Breast epithelium (tissue), 4 donors: ENCODE results near the gene TNNI2. TPM values are rescaled to one million over a fixed set of nuclear protein-coding genes. Genes with fewer than 3 reads are reported as not detected.

Experiments
- DNase-seq, 2 donors: peaks; one replicate each; pipeline ENCODE4 v3.0.0-alpha.2; 2019; ENCODE audit warnings: low spot score in 2 of 2
- H3K27ac ChIP-seq, 2 donors: fragments of 200-600 bp; sonication (generic) in 1 of 2; one replicate each; pipeline ENCODE4 v1.5.1; 2016 to 2019; ENCODE audit warnings: mild to moderate bottlenecking in 1 of 2
- H3K27me3 ChIP-seq, 2 donors: fragments of 200-600 bp; sonication (generic) in 1 of 2; one replicate each; pipeline versions ENCODE4 v1.5.1 to v1.6.0; 2017 to 2019; ENCODE audit warnings: control low read depth in 1 of 2, mild to moderate bottlenecking in 1 of 2
- H3K36me3 ChIP-seq: fragments of 200-600 bp; one replicate; pipeline ENCODE4 v1.5.1; 2019
- H3K4me1 ChIP-seq, 2 donors: fragments of 200-600 bp; sonication (generic); one replicate each; pipeline ENCODE4 v1.5.1; 2016 to 2019; ENCODE audit warnings: control low read depth in 1 of 2
- H3K4me3 ChIP-seq, 3 donors: fragments of 200-600 bp; sonication (generic); 1 replicate in 2 of 3; 2 replicates in 1 of 3; pipeline ENCODE4 v1.5.1; 2016 to 2019; ENCODE audit warnings: mild to moderate bottlenecking in 3 of 3, moderate library complexity in 2 of 3
- H3K9me3 ChIP-seq, 2 donors: fragments of 200-600 bp; sonication (generic) in 1 of 2; one replicate each; pipeline ENCODE4 v1.5.1; 2016 to 2019; ENCODE audit warnings: control low read depth in 1 of 2
- CTCF ChIP-seq, 3 donors: fragments of 450-650 bp; IDR thresholded peaks; one replicate each; pipeline ENCODE4 v1.5.1; 2016 to 2017; ENCODE audit warnings: antibody characterized with exemption in 3 of 3, mild to moderate bottlenecking in 3 of 3, moderate library complexity in 3 of 3
- POLR2A ChIP-seq: fragments of 450-650 bp; IDR thresholded peaks from one replicate; pipeline ENCODE4 v1.6.1; 2016; ENCODE audit warnings: antibody characterized with exemption, mild to moderate bottlenecking, moderate library complexity
- POLR2AphosphoS5 ChIP-seq, 3 donors: sonication (generic); formaldehyde crosslinking; IDR thresholded peaks; one replicate each; pipeline ENCODE4 v1.6.1; 2017; ENCODE audit warnings: antibody characterized with exemption in 3 of 3
- intact Hi-C: fragments of 100-400 bp; cut with DNase I; formaldehyde crosslinking; loops from one replicate; pipeline ENCODE4 v1.15.1; 2023; ENCODE audit warnings: low total_unique reads
- total RNA-seq, 3 donors: library from RNA; depleted of rRNA; stranded (reverse); fragments of >200 nt; gene quantifications; one replicate each; pipeline ENCODE4 v1.1.0, GENCODE V29; 2016

The TNNI2 gene
- total RNA-seq, 3 donors from 2014 or later, result 1.6 to 5.6 TPM; not detected in 1

DNA sequence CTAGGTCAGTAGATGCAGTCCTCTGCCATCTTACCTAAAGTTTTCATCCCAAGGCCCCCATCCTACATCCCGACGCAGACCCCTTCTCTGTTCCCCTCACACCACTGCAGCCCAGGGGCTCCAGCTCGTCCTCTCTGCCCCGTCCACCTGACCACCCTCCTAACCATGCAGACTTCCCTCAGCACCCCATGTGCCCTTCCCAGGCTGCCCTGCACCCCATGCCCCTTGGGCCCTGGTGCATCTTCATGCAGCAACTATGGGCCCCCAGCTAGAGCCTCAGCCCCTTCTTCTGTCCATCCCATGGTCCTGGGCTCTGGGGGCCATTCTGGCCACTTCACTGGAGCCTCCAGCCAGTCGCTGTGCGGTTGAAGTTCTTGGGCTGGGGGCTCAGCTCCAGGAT lies 50.0 kb downstream of the TNNI2 start:
- Histone ChIP-seq H3K36me3 (no peaks in the 10 kb centered on the region), H3K4me3 (no peak overlapping the region), H3K27ac (peak overlapping the region in 1 of 2 donors; percentile 88), H3K9me3 (no peaks in the 10 kb centered on the region), H3K27me3 (peaks cover 0 to 4% of the 10 kb centered on the region in 2 donors), H3K4me1 (peaks cover 0 to 5% of the 10 kb centered on the region in 2 donors)
- DNase-seq, result no peak
- intact Hi-C loops, result no loop called here
- no peak for TF ChIP-seq CTCF (IDR thresholded peaks at IDR 0.05)
- TF ChIP-seq POLR2A, result no peak
- TF ChIP-seq POLR2AphosphoS5 (IDR thresholded peaks at IDR 0.05), result no peak

- Histone ChIP-seq H3K9me3 (no peaks in the 10 kb centered on the region), H3K4me3 (no peak overlapping the region), H3K27ac (peak overlapping the region in 1 of 2 donors; percentile 88), H3K4me1 (peaks cover 0 to 5% of the 10 kb centered on the region in 2 donors), H3K27me3 (peaks cover 0 to 4% of the 10 kb centered on the region in 2 donors), H3K36me3 (no peaks in the 10 kb centered on the region)
- TF ChIP-seq POLR2AphosphoS5 (IDR thresholded peaks at IDR 0.05) (no peak), CTCF (IDR thresholded peaks at IDR 0.05) (no peak), POLR2A (no peak)
- DNase-seq, result no peak
- intact Hi-C loops, result no loop called here
These were observed 50.6 kb downstream of the TNNI2 start for GRCh38 chr11:1889224-1889930.

- DNase-seq, result no peak
- peak overlapping the region; percentile 40 to 88 for H3K27ac ChIP-seq
- H3K4me3 ChIP-seq, result no peak overlapping the region
- H3K27me3 ChIP-seq, result peaks cover 0 to 4% of the 10 kb centered on the region in 2 donors
- TF ChIP-seq CTCF (IDR thresholded peaks at IDR 0.05), result no peak
- no peak for TF ChIP-seq POLR2A
- TF ChIP-seq POLR2AphosphoS5 (IDR thresholded peaks at IDR 0.05), result no peak
- no peaks in the 10 kb centered on the region for H3K36me3 ChIP-seq
- no peaks in the 10 kb centered on the region for H3K9me3 ChIP-seq
- intact Hi-C loops, result loop anchor here (10.0 kb wide), 1 partner anchor 55 kb away; the partner anchor contains the start of gene MRPL23
- H3K4me1 ChIP-seq, result peaks cover 0 to 5% of the 10 kb centered on the region in 2 donors
These were observed 51.4 kb downstream of the TNNI2 start for GRCh38 chr11:1889941-1890855.

Other genes starting within 250 kb of the TNNI2 start
- gene KRTAP5-2, start 240.7 kb upstream of the TNNI2 start, total RNA-seq, result not detected
- not detected for gene KRTAP5-3, start 230.5 kb upstream of the TNNI2 start, total RNA-seq
- gene KRTAP5-4, start 216.8 kb upstream of the TNNI2 start, total RNA-seq, result not detected
- gene KRTAP5-5, start 209.2 kb upstream of the TNNI2 start, total RNA-seq, result not detected
- gene KRTAP5-6, start 141.8 kb upstream of the TNNI2 start, total RNA-seq, result not detected
- 10 to 100 TPM in 1 of 3 donors, 1 to 10 TPM in 1, under 1 TPM in 1; 0.33 to 14.0 (median 1.4) TPM for gene IFITM10, start 88.4 kb upstream of the TNNI2 start, total RNA-seq
- 100 to 1,000 TPM; 244 to 694 (median 667) TPM for gene CTSD, start 75.1 kb upstream of the TNNI2 start, total RNA-seq
- 10 to 100 TPM in 2 of 3 donors, not detected in 1; 10.7 to 12.1 TPM for gene SYT8, start 4.0 kb upstream of the TNNI2 start, total RNA-seq
- 10 to 100 TPM; 21.4 to 36.0 (median 23.6) TPM for gene LSP1, start 14.1 kb downstream of the TNNI2 start, total RNA-seq
- not detected for gene PRR33, start 52.9 kb downstream of the TNNI2 start, total RNA-seq
- 1 to 10 TPM; 3.5 to 8.2 (median 3.6) TPM for gene TNNT3, start 80.7 kb downstream of the TNNI2 start, total RNA-seq
- gene MRPL23, start 108.4 kb downstream of the TNNI2 start, total RNA-seq, result 100 to 1,000 TPM; 109 to 171 (median 112) TPM
- 100 to 1,000 TPM in 1 of 3 donors, 10 to 100 TPM in 2; 37.0 to 209 (median 39.8) TPM for gene H19, start 158.9 kb downstream of the TNNI2 start, total RNA-seq